ENCODE measurements around the gene LSR.

Gene LSR

DNA sequence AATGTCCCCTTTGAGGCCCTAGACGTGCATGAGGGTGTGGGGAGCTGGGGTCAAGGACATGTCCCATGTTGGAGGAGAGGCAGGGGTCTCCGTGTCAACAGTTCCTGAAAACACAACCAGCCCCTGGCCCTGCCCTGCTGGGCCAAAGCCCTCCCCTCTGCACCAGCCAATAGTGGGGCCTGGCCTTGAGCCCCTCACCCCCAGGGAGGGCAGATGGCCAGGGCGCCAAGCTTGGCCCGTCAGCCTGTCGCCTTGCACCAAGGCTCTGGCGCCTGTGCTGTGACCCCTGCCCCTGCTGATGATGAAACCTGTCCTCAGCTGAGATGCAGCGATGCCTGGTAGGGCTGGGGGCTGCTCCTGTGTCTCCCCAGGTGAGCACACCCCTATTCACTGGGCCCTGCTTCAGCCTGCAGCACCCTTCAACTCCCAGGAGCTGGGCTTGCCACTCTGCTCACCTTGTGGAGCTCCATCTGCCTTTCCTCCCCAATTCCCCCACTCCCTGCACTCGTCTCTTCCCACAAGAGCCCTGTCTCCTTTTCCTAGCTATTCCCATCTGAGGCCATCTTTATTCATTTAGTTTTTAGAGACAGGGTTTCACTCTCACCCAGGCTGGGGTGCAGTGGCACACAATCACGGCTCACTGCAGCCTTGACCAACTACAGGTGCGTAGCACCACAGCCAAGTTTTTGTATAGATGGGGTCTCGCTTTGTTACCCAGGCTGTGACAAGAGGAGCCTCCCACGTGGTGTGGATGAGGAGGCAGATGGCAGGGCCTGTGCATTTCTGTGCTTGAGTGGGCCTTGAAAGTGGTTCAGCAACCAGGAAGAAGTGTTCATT lies 31.4 kb downstream of the LSR start:
- TF ChIP-seq TEAD4 (IDR thresholded peaks at IDR 0.05): no peak
- no peak for TF ChIP-seq EGR1 (IDR thresholded peaks at IDR 0.05)
- TF ChIP-seq RAD21 (IDR thresholded peaks at IDR 0.05; ENCODE audit: low read depth): no peak

DNA sequence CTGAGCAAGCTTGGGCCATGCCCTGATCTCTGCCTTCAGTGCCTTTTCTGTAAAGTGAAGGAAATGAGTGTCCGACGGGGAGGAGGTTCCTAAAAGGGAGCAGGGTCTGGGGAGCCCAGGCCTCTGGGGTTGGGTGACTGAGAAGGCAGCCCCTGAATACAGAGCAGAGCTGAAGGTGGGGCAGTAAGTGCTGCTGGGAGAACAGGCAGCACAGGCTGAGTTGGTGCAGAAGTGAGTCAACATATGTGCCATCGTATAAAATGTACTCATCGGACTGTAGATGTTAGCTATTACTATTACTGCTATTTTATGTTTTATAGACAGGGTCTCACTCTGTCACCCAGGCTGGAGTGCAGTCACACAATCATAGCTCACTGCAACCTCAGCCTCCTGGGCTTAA lies 32.5 kb downstream of the LSR start:
- TF ChIP-seq FOXM1 (IDR thresholded peaks at IDR 0.05; ENCODE audit: borderline replicate concordance, low read depth) (no peak), ZBTB7A (IDR thresholded peaks at IDR 0.05; ENCODE audit: low read depth) (no peak), TCF12 (IDR thresholded peaks at IDR 0.05; ENCODE audit: low read depth) (no peak), RAD21 (IDR thresholded peaks at IDR 0.05; ENCODE audit: low read depth) (no peak), EGR1 (IDR thresholded peaks at IDR 0.05) (no peak), TAF1 (IDR thresholded peaks at IDR 0.05; ENCODE audit: low read depth) (no peak), YY1 (IDR thresholded peaks at IDR 0.05; ENCODE audit: low read depth) (no peak), CREB1 (IDR thresholded peaks at IDR 0.05; ENCODE audit: low read depth) (no peak), TEAD4 (IDR thresholded peaks at IDR 0.05) (no peak), EP300 (IDR thresholded peaks at IDR 0.05; ENCODE audit: borderline replicate concordance) (no peak), CEBPB (IDR thresholded peaks at IDR 0.05) (no peak), NFIC (IDR thresholded peaks at IDR 0.05) (no peak)
- TF ChIP-seq, protein P1, sequence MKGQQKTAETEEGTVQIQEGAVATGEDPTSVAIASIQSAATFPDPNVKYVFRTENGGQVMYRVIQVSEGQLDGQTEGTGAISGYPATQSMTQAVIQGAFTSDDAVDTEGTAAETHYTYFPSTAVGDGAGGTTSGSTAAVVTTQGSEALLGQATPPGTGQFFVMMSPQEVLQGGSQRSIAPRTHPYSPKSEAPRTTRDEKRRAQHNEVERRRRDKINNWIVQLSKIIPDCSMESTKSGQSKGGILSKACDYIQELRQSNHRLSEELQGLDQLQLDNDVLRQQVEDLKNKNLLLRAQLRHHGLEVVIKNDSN (IDR thresholded peaks at IDR 0.05): no peak
- TF ChIP-seq, protein P2, sequence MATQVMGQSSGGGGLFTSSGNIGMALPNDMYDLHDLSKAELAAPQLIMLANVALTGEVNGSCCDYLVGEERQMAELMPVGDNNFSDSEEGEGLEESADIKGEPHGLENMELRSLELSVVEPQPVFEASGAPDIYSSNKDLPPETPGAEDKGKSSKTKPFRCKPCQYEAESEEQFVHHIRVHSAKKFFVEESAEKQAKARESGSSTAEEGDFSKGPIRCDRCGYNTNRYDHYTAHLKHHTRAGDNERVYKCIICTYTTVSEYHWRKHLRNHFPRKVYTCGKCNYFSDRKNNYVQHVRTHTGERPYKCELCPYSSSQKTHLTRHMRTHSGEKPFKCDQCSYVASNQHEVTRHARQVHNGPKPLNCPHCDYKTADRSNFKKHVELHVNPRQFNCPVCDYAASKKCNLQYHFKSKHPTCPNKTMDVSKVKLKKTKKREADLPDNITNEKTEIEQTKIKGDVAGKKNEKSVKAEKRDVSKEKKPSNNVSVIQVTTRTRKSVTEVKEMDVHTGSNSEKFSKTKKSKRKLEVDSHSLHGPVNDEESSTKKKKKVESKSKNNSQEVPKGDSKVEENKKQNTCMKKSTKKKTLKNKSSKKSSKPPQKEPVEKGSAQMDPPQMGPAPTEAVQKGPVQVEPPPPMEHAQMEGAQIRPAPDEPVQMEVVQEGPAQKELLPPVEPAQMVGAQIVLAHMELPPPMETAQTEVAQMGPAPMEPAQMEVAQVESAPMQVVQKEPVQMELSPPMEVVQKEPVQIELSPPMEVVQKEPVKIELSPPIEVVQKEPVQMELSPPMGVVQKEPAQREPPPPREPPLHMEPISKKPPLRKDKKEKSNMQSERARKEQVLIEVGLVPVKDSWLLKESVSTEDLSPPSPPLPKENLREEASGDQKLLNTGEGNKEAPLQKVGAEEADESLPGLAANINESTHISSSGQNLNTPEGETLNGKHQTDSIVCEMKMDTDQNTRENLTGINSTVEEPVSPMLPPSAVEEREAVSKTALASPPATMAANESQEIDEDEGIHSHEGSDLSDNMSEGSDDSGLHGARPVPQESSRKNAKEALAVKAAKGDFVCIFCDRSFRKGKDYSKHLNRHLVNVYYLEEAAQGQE (IDR thresholded peaks at IDR 0.05; ENCODE audit: low read depth): no peak
- TF ChIP-seq, protein P3, sequence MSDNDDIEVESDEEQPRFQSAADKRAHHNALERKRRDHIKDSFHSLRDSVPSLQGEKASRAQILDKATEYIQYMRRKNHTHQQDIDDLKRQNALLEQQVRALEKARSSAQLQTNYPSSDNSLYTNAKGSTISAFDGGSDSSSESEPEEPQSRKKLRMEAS (IDR thresholded peaks at IDR 0.05): no peak

DNA sequence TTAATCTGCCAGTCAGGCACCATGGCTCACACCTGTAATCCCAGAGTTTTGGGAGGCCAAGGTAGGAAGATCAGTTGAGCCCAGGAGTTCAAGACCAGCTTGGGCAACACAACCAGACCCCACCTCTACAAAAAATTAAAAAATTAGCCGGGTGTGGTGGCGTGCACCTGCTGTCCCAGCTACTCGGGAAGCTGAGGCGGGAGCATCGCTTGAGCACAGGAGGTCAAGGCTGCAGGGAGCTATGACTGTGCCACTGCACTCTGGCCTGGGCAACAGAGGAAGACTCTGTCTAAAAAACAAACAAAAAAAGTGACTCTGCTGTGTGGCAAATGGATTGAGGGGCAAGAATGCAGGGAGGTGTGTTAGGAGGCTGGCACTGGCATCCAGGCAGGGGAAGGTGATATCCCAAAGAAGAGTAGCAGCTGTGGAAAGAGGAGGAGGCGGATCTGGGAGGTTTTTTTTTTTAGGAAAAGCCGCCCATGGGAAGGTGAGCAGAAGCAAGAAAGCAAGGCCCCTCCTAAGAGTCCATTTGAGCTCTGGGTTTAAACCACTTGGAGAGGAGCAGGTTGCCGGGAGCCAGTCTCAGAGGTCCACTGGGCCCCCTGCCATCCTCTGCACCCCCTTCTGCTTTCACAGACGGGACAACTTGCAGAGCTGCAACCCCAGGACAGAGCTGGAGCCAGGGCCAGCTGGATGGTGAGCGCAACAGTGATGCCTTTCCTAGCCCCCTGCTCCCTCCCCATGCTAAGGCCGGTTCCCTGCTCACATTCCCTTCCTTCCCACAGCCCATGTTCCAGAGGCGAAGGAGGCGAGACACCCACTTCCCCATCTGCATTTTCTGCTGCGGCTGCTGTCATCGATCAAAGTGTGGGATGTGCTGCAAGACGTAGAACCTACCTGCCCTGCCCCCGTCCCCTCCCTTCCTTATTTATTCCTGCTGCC lies 35.6 kb downstream of the LSR start:
- no peak for TF ChIP-seq CREB1 (IDR thresholded peaks at IDR 0.05; ENCODE audit: low read depth)

DNA sequence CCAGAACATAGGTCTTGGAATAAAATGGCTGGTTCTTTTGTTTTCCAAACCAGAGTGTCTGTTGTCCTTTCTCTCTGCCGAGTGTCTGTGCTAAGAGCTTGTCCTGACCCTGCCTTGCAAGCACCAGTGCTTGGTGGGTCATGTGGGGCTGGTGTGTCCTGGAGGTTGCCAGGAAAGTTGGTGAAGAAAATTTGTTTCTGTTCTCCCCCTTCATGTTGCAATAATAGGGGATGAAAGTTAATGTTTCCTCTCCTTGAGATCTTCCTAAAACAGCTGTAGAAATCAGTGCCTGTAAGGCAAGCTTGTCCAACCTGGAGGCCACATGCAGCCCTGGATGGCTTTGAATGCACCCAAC lies 36.3 kb downstream of the LSR start:
- TF ChIP-seq CREB1 (IDR thresholded peaks at IDR 0.05; ENCODE audit: low read depth): no peak
- TF ChIP-seq NFIC (IDR thresholded peaks at IDR 0.05): no peak
- no peak for TF ChIP-seq EP300 (IDR thresholded peaks at IDR 0.05; ENCODE audit: borderline replicate concordance)
- TF ChIP-seq TCF12 (IDR thresholded peaks at IDR 0.05; ENCODE audit: low read depth): no peak
- no peak for TF ChIP-seq RAD21 (IDR thresholded peaks at IDR 0.05; ENCODE audit: low read depth)

DNA sequence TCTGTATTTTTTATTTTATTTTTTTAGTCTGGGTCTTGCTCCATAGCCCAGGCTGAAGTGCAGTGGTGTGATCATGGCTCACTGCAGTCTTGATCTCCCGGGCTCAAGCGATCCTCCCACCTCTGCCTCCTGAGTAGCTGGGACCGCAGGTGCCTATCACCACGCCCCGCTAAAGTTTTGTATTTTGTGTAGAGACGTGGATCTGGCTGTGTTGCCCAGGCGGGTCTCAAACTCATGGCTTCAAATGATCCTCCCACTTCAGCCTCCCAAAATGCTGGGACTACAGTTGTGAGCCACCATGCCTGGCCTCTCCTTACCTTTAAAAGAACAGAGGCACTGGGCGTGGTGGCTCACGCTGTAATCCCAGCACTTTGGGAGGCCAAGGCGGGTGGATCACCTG lies 38.9 kb downstream of the LSR start:
- TF ChIP-seq RAD21 (IDR thresholded peaks at IDR 0.05; ENCODE audit: low read depth) (no peak), TEAD4 (IDR thresholded peaks at IDR 0.05) (no peak), NFIC (IDR thresholded peaks at IDR 0.05) (no peak), CREB1 (IDR thresholded peaks at IDR 0.05; ENCODE audit: low read depth) (no peak), EGR1 (IDR thresholded peaks at IDR 0.05) (no peak), EP300 (IDR thresholded peaks at IDR 0.05; ENCODE audit: borderline replicate concordance) (no peak), ZBTB7A (IDR thresholded peaks at IDR 0.05; ENCODE audit: low read depth) (no peak), CEBPB (IDR thresholded peaks at IDR 0.05) (no peak), TAF1 (IDR thresholded peaks at IDR 0.05; ENCODE audit: low read depth) (no peak), FOXM1 (IDR thresholded peaks at IDR 0.05; ENCODE audit: borderline replicate concordance, low read depth) (no peak), TCF12 (IDR thresholded peaks at IDR 0.05; ENCODE audit: low read depth) (no peak), YY1 (IDR thresholded peaks at IDR 0.05; ENCODE audit: low read depth) (no peak)
- TF ChIP-seq, protein P3 (IDR thresholded peaks at IDR 0.05): no peak
- TF ChIP-seq, protein P2 (IDR thresholded peaks at IDR 0.05; ENCODE audit: low read depth): no peak
- TF ChIP-seq, protein P1 (IDR thresholded peaks at IDR 0.05): no peak
